HCT116 (cell line): ENCODE measurements around the gene SLC35F3. TPM values are rescaled to one million over a fixed set of nuclear protein-coding genes. Genes with fewer than 3 reads are reported as not detected.

Experiments used
- ATAC-seq: fragments of 200-7000 bp; cut with Tn5 transposase; 2 replicates; pipeline ENCODE4 v1.9.1; 2020; ENCODE audit warnings: mild to moderate bottlenecking, moderate library complexity
- BruUV-seq: library from RNA; stranded (reverse); fragments of 400-500 nt; replicated peaks from 2 replicates; lab custom pipeline; 2021; lab: Mats Ljungman, UMichigan
- CTCF ChIA-PET: fragments of 300-600 bp; sonication (Branson Sonifier 250); formaldehyde crosslinking; loops from one replicate; lab custom pipeline; 2021; ENCODE audit warnings: antibody characterized with exemption; lab: Charles Lee
- POLR2A ChIA-PET: fragments of 300-600, 350-600 bp; sonication (Branson Sonifier 250); formaldehyde crosslinking; loops from one replicate; lab custom pipeline; 2021; ENCODE audit warnings: antibody characterized with exemption; lab: Charles Lee
- RAD21 ChIA-PET, 2 experiments: fragments of 300-600 bp; sonication (Branson Sonifier 250); formaldehyde crosslinking; loops; one replicate each; lab custom pipeline; 2023; ENCODE audit warnings: low total read pairs in 2 of 2; ENCODE audit not compliant: uncharacterized antibody in 2 of 2, unreplicated experiment in 2 of 2, low non-redundant PET in 1 of 2; lab: Charles Lee
- DNase-seq: peaks from one replicate; pipeline ENCODE4 v3.0.0-alpha.2; 2010; ENCODE audit warnings: low read depth, low spot score
- H2AFZ ChIP-seq: fragments of 200-600 bp; shearing (Covaris generic), sonication (generic); 2 replicates; pipeline ENCODE4 v1.6.1; 2017; ENCODE audit warnings: low read depth, mixed run types, mixed read lengths, antibody characterized with exemption, low read length; ENCODE audit not compliant: poor library complexity, severe bottlenecking
- H3K27ac ChIP-seq: 2 replicates; pipeline ENCODE4 v1.5.1; 2012; ENCODE audit warnings: low read depth, low read length
- H3K27me3 ChIP-seq: fragments of 200-600 bp; sonication (generic); 2 replicates; pipeline ENCODE4 v1.6.1; 2016; ENCODE audit warnings: mixed run types, low read length, mixed read lengths; ENCODE audit not compliant: insufficient read depth
- H3K36me3 ChIP-seq, 2 experiments: fragments of 200-500 bp in 1 of 2; fragments of 200-600 bp in 1 of 2; sonication (Bioruptor generic) in 1 of 2; sonication (generic) in 1 of 2; 2 replicates each; pipeline versions ENCODE4 v1.5.1 to v1.6.1; 2014 to 2016; ENCODE audit warnings: low read length in 2 of 2, inconsistent platforms in 1 of 2, mixed read lengths in 1 of 2, mixed run types in 1 of 2; ENCODE audit not compliant: insufficient read depth in 2 of 2, control insufficient read depth in 1 of 2
- H3K4me1 ChIP-seq, 2 experiments: fragments of 200-600 bp in 1 of 2; sonication (generic) in 1 of 2; 2 replicates each; pipeline versions ENCODE4 v1.5.1 to v1.6.1; 2012 to 2017; ENCODE audit warnings: low read length in 2 of 2, inconsistent platforms in 1 of 2, mild to moderate bottlenecking in 1 of 2, mixed read lengths in 1 of 2, mixed run types in 1 of 2, moderate library complexity in 1 of 2; ENCODE audit not compliant: insufficient read depth in 2 of 2, control insufficient read depth in 1 of 2
- H3K4me2 ChIP-seq: fragments of 200-600 bp; sonication (generic); 2 replicates; pipeline ENCODE4 v1.6.1; 2017; ENCODE audit warnings: mixed run types, low read length, mixed read lengths
- H3K4me3 ChIP-seq, 2 experiments: fragments of 200-600 bp in 1 of 2; sonication (generic) in 1 of 2; replicated peaks in 1 of 2; 2 replicates each; pipeline ENCODE4 v1.5.1; 2011 to 2016; ENCODE audit warnings: low read length in 2 of 2, control low read depth in 1 of 2, low read depth in 1 of 2, mild to moderate bottlenecking in 1 of 2, mixed read lengths in 1 of 2, mixed run types in 1 of 2
- H3K79me2 ChIP-seq: fragments of 200-600 bp; sonication (generic); 2 replicates; pipeline ENCODE4 v1.6.1; 2017; ENCODE audit warnings: mild to moderate bottlenecking, mixed run types, low read length, moderate library complexity, mixed read lengths; ENCODE audit not compliant: insufficient read depth
- H3K9ac ChIP-seq: fragments of 200-600 bp; sonication (generic); 2 replicates; pipeline ENCODE4 v1.6.1; 2016; ENCODE audit warnings: low read length, mixed read lengths
- H3K9me2 ChIP-seq: fragments of 200-600 bp; sonication (generic), shearing (Covaris generic); 2 replicates; pipeline ENCODE4 v1.6.1; 2017; ENCODE audit warnings: mixed run types, mild to moderate bottlenecking, moderate library complexity; ENCODE audit not compliant: insufficient read depth
- H3K9me3 ChIP-seq, 2 experiments: fragments of 200-500 bp in 1 of 2; fragments of 200-600 bp in 1 of 2; sonication (Bioruptor generic) in 1 of 2; sonication (generic) in 1 of 2; 2 replicates each; pipeline ENCODE4 v1.6.1; 2014 to 2017; ENCODE audit warnings: low read length in 2 of 2, mixed read lengths in 2 of 2, inconsistent platforms in 1 of 2, low read depth in 1 of 2, mild to moderate bottlenecking in 1 of 2, mixed run types in 1 of 2, moderate library complexity in 1 of 2; ENCODE audit not compliant: control insufficient read depth in 1 of 2, insufficient read depth in 1 of 2
- H4K20me1 ChIP-seq: fragments of 200-600 bp; sonication (generic), shearing (Covaris generic); 2 replicates; pipeline ENCODE4 v1.6.1; 2017; ENCODE audit warnings: mixed run types, mild to moderate bottlenecking, moderate library complexity; ENCODE audit not compliant: insufficient read depth
- EGR1 ChIP-seq: IDR thresholded peaks from 2 replicates; pipeline ENCODE4 v1.6.1; 2012; ENCODE audit warnings: low read depth
- EZH2 ChIP-seq: fragments of 200-600 bp; sonication (generic); IDR thresholded peaks from 2 replicates; pipeline ENCODE4 v1.6.1; 2017; ENCODE audit warnings: antibody characterized with exemption, mixed run types
- FOSL1 ChIP-seq: IDR thresholded peaks from 2 replicates; pipeline ENCODE4 v1.6.1; 2012; ENCODE audit warnings: low read depth
- JUND ChIP-seq: IDR thresholded peaks from 2 replicates; pipeline ENCODE4 v1.6.1; 2012
- POLR2AphosphoS5 ChIP-seq: IDR thresholded peaks from 2 replicates; pipeline ENCODE4 v1.6.1; 2011; ENCODE audit warnings: mild to moderate bottlenecking, low read depth, low read length, moderate library complexity
- TCF7L2 ChIP-seq: IDR thresholded peaks from 2 replicates; pipeline ENCODE4 v1.7.0; 2011; ENCODE audit warnings: borderline replicate concordance, inconsistent platforms; ENCODE audit not compliant: insufficient read depth, insufficient read length; ENCODE audit errors: extremely low read depth
- ZFX ChIP-seq: fragments of 450-650 bp; IDR thresholded peaks from 2 replicates; pipeline ENCODE4 v1.6.1; 2017
- intact Hi-C: fragments of 100-400 bp; cut with micrococcal nuclease; formaldehyde crosslinking; loops from 2 replicates; pipeline ENCODE4 v1.10.0; 2022
- total RNA-seq: library from RNA; stranded (reverse); gene quantifications from one replicate; pipeline ENCODE4 v1.2.1, GENCODE V29; 2021; ENCODE audit not compliant: unreplicated experiment
- TF ChIP-seq, protein P1 (sequence below): IDR thresholded peaks from 2 replicates; pipeline ENCODE4 v1.6.1; 2012
- TF ChIP-seq, protein P2 (sequence below): IDR thresholded peaks from 2 replicates; pipeline ENCODE4 v1.6.1; 2011; ENCODE audit warnings: mild to moderate bottlenecking, low read length, moderate library complexity; ENCODE audit not compliant: insufficient replicate concordance; ENCODE audit errors: extremely low read depth
- TF ChIP-seq, protein P3 (sequence below), 3 experiments: fragments of 200-600 bp in 1 of 3; sonication (generic) in 1 of 3; IDR thresholded peaks in 2 of 3; conservative IDR thresholded peaks in 1 of 3; 2 replicates each; pipeline ENCODE4 v1.5.1; 2012 to 2017; ENCODE audit warnings: low read depth in 2 of 3, low read length in 2 of 3, antibody characterized with exemption in 1 of 3, borderline replicate concordance in 1 of 3, control low read depth in 1 of 3, mild to moderate bottlenecking in 1 of 3, mixed read lengths in 1 of 3, mixed run types in 1 of 3, moderate library complexity in 1 of 3; ENCODE audit not compliant: insufficient read depth in 1 of 3

The SLC35F3 gene
- total RNA-seq, 1 experiment from 2014 or later, result 6.4 TPM

DNA sequence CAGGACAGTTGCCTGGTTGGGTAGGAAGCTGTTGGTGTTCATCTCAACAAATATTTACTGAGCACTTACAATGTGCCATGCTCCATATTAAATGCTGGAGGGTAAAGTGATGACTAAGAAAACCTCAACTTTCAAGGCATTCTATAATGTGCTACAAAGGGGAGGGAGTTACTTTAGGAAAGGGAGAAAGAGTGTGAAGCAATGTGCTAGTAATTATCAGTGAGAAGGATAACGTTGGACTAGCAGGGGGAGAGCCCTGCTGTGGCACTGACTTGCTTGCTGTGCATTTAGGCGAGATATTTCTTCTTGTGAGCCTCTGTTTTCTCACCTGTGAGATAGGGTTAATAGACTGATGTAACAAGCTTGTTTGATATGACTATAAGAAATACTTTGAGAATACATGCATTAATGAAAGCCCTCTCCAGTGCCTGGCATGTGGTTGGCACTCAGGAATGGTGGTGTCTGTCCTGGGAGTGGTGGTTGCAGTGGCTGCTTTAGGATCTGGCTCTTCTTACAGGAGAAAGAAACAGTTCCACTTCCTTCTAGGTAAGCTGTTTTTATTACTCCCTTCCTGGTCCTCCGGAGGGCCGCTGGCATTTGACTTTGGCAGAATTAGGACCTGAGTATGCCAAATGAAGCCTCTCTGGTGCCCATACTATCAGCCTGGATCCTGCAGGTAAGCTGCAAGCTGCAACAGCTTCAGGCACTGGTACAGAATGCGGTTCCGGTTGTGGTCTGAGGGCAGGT lies 357.7 kb downstream of the SLC35F3 start:
- H3K36me3 ChIP-seq, result no peaks in the 10 kb centered on the region
- TF ChIP-seq EZH2, result no peak
- intact Hi-C loops, result no loop called here
- DNase-seq, result no peak
- H3K4me2 ChIP-seq, result no peak overlapping the region
- RAD21 ChIA-PET, result no interaction called here
- peaks cover 0 to 18% of the 10 kb centered on the region in 2 experiments; a peak in 2 of 4 replicates for H3K4me1 ChIP-seq
- no peaks in the 10 kb centered on the region for H3K79me2 ChIP-seq
- H3K27ac ChIP-seq, result no peak overlapping the region
- no TSS peak for BruUV-seq
- H3K9ac ChIP-seq, result no peak overlapping the region
- H3K4me3 ChIP-seq, result no peak overlapping the region
- no peak for ATAC-seq
- H3K9me2 ChIP-seq, result no peaks in the 10 kb centered on the region
- POLR2A ChIA-PET, result no interaction called here
- no peak overlapping the region for H2AFZ ChIP-seq
- H4K20me1 ChIP-seq, result no peaks in the 10 kb centered on the region
- H3K9me3 ChIP-seq, result peaks cover 0 to 7% of the 10 kb centered on the region in 2 experiments; a peak in 3 of 4 replicates
- no peaks in the 10 kb centered on the region for H3K27me3 ChIP-seq
- CTCF ChIA-PET, result interaction anchor here (1.0 to 1.2 kb wide), 2 partner anchors 48 to 108 kb away, joined by 3 read pairs; no protein-coding TSS in a partner anchor

DNA sequence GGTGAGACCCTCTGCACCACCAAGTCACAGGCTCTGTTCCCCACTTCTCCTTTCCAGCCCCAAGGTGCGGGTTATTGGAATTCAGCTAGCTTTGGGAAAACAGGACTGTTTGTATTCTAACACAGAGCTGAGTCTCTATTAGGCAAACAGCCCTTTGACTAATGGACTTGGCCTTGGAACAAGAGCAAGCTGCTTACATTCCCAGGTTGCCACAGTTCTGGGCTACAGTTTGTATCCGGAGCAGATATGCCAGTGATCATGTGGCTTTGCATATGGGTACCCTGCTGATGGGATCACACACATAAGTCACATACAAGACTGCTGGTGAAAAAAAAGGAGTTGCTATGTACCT lies 358.3 kb downstream of the SLC35F3 start:
- H3K79me2 ChIP-seq, result no peaks in the 10 kb centered on the region
- peaks cover 0 to 17% of the 10 kb centered on the region in 2 experiments; a peak in 2 of 4 replicates for H3K4me1 ChIP-seq
- no TSS peak for BruUV-seq
- H4K20me1 ChIP-seq, result no peaks in the 10 kb centered on the region
- no peaks in the 10 kb centered on the region for H3K27me3 ChIP-seq
- ChIA-PET RAD21 (no interaction called here), CTCF (interaction anchor here (1.0 to 1.2 kb wide), 2 partner anchors 47 to 109 kb away, joined by 3 read pairs; no protein-coding TSS in a partner anchor), POLR2A (no interaction called here)
- H2AFZ ChIP-seq, result no peak overlapping the region
- intact Hi-C loops, result no loop called here
- no peaks in the 10 kb centered on the region for H3K36me3 ChIP-seq
- H3K9me2 ChIP-seq, result no peaks in the 10 kb centered on the region
- H3K27ac ChIP-seq, result no peak overlapping the region
- no peak overlapping the region for H3K4me2 ChIP-seq
- ATAC-seq (no peak), DNase-seq (no peak)
- peaks cover 0 to 6% of the 10 kb centered on the region in 2 experiments; a peak in 3 of 4 replicates for H3K9me3 ChIP-seq
- H3K9ac ChIP-seq, result no peak overlapping the region
- H3K4me3 ChIP-seq, result no peak overlapping the region
- TF ChIP-seq JUND, result no peak
- TF ChIP-seq POLR2AphosphoS5, result no peak
- TF ChIP-seq FOSL1, result no peak
- TF ChIP-seq, protein P1, sequence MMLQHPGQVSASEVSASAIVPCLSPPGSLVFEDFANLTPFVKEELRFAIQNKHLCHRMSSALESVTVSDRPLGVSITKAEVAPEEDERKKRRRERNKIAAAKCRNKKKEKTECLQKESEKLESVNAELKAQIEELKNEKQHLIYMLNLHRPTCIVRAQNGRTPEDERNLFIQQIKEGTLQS, result no peak
- TF ChIP-seq, protein P2, sequence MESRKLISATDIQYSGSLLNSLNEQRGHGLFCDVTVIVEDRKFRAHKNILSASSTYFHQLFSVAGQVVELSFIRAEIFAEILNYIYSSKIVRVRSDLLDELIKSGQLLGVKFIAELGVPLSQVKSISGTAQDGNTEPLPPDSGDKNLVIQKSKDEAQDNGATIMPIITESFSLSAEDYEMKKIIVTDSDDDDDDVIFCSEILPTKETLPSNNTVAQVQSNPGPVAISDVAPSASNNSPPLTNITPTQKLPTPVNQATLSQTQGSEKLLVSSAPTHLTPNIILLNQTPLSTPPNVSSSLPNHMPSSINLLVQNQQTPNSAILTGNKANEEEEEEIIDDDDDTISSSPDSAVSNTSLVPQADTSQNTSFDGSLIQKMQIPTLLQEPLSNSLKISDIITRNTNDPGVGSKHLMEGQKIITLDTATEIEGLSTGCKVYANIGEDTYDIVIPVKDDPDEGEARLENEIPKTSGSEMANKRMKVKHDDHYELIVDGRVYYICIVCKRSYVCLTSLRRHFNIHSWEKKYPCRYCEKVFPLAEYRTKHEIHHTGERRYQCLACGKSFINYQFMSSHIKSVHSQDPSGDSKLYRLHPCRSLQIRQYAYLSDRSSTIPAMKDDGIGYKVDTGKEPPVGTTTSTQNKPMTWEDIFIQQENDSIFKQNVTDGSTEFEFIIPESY, result no peak
- no peak for TF ChIP-seq EGR1
- no peak for TF ChIP-seq ZFX
- TF ChIP-seq TCF7L2, result no peak
- TF ChIP-seq, protein P3, sequence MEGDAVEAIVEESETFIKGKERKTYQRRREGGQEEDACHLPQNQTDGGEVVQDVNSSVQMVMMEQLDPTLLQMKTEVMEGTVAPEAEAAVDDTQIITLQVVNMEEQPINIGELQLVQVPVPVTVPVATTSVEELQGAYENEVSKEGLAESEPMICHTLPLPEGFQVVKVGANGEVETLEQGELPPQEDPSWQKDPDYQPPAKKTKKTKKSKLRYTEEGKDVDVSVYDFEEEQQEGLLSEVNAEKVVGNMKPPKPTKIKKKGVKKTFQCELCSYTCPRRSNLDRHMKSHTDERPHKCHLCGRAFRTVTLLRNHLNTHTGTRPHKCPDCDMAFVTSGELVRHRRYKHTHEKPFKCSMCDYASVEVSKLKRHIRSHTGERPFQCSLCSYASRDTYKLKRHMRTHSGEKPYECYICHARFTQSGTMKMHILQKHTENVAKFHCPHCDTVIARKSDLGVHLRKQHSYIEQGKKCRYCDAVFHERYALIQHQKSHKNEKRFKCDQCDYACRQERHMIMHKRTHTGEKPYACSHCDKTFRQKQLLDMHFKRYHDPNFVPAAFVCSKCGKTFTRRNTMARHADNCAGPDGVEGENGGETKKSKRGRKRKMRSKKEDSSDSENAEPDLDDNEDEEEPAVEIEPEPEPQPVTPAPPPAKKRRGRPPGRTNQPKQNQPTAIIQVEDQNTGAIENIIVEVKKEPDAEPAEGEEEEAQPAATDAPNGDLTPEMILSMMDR (IDR thresholded peaks at IDR 0.05 in 2 of 3, conservative IDR thresholded peaks at IDR 0.05 in 1 of 3; ENCODE audit: borderline replicate concordance in 1 of 3, insufficient read depth in 1 of 3, low read depth in 2 of 3, low read length in 2 of 3), result no peak
